HG02970 (cell line): ENCODE measurements around the gene ATG10.
"Not testable (repeated sequence)": the region's sequence is repeated elsewhere in the genome, so short reads cannot be mapped to it uniquely, and the experiment has no call there.

Experiments
- ATAC-seq: cut with Tn5 transposase; IDR thresholded peaks from one replicate; pipeline ENCODE4 v1.9.1; 2021; ENCODE audit warnings: mild to moderate bottlenecking, moderate library complexity, moderate number of reproducible peaks; ENCODE audit not compliant: unreplicated experiment, low FRiP score

ATG10 gene

GRCh38 chr5:81980598-81981260 lies 8.9 kb downstream of the ATG10 start:
- ATAC-seq, result no peak

GRCh38 chr5:81982172-81982685 lies 10.4 kb downstream of the ATG10 start:
- not testable (repeated sequence) for ATAC-seq

GRCh38 chr5:81983148-81983547 lies 11.3 kb downstream of the ATG10 start:
- ATAC-seq, result not testable (repeated sequence)

- ATAC-seq, result not testable (repeated sequence)
Measured at GRCh38 chr5:81983563-81983962, 11.7 kb downstream of the ATG10 start.

- no peak for ATAC-seq
Measured at GRCh38 chr5:81986126-81986525, 14.3 kb downstream of the ATG10 start.

- no peak for ATAC-seq
Measured at GRCh38 chr5:81989204-81989603, 17.4 kb downstream of the ATG10 start.

GRCh38 chr5:81994679-81995078 lies 22.9 kb downstream of the ATG10 start:
- no peak for ATAC-seq

- no peak for ATAC-seq
Measured at GRCh38 chr5:81995407-81995806, 23.6 kb downstream of the ATG10 start.

GRCh38 chr5:82004511-82004910 lies 32.7 kb downstream of the ATG10 start:
- ATAC-seq, result no peak

GRCh38 chr5:82009869-82010268 lies 38.0 kb downstream of the ATG10 start:
- ATAC-seq, result not testable (repeated sequence)

GRCh38 chr5:82010696-82011095 lies 38.9 kb downstream of the ATG10 start:
- ATAC-seq, result no peak

- no peak for ATAC-seq
Measured at GRCh38 chr5:82011761-82012160, 39.9 kb downstream of the ATG10 start.

- ATAC-seq, result not testable (repeated sequence)
Measured at GRCh38 chr5:82014644-82015043, 42.8 kb downstream of the ATG10 start.

- ATAC-seq, result no peak
Measured at GRCh38 chr5:82018462-82018861, 46.6 kb downstream of the ATG10 start.

- no peak for ATAC-seq
Measured at GRCh38 chr5:82019342-82020138, 47.7 kb downstream of the ATG10 start.

GRCh38 chr5:82022499-82022898 lies 50.7 kb downstream of the ATG10 start:
- no peak for ATAC-seq

GRCh38 chr5:82023644-82024043 lies 51.8 kb downstream of the ATG10 start:
- ATAC-seq, result no peak

- no peak for ATAC-seq
Measured at GRCh38 chr5:82031220-82032119, 59.6 kb downstream of the ATG10 start.

GRCh38 chr5:82042894-82043293 lies 71.1 kb downstream of the ATG10 start:
- not testable (repeated sequence) for ATAC-seq

GRCh38 chr5:82044010-82044409 lies 72.2 kb downstream of the ATG10 start:
- ATAC-seq, result no peak
